Activated CD8-positive, alpha-beta memory T cell treated with anti-CD3 and anti-CD28 coated beads, Interleukin-2, amount 50 U/mL, for 4 hours (primary cell): ENCODE data around the gene TIMP2.
A peak's percentile ranks its signal among the peaks of the same experiment; 100 is the strongest.
"Not testable (repeated sequence)": the region's sequence is repeated elsewhere in the genome, so short reads cannot be mapped to it uniquely, and the experiment has no call there.

Experiments used
- DNase-seq: peaks from one replicate; pipeline ENCODE4 v3.0.0-alpha.2; 2020

Gene TIMP2

DNA sequence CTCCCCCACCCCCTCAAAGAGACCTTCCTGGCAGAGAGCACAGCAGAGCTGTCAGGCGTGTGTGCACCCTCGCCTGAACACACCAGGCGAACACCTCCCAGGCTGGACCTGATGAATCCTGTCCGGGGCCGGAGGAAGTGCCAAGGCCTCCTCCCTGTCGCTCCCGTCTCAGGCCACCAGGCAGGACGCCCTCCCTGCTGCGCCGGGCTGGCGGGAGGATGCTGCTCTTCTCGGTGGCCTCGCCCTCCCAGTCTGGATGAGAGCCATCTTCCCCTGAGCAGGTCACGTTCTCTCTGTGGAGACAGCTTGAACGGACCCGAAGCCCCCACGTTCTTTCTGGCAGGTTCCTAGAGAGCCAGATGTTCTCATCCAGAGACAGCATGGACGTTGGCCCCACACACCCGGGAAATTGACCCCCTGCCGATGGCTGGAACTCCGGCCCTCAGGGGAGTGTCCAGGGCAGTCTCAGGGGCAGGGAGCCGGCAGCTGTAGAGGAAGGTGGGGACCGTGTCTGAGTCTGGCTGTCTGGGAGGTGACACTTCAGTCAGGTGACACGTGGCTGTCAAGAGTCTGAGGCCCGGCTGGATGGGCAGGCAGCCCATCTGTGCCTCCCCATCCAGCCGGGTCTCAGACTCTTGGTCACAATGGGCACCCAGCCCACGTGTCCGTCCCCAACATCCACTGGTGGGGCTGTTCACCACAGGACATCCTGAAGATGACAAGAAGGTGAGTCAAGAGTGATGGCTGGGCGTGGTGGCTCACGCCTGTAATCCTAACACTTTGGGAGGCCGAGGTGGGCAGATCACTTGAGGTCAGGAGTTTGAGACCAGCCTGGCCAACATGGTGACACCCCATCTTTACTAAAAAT, 5.0 kb upstream of the TIMP2 start:
- no peak for DNase-seq

- no peak for DNase-seq
Observed at GRCh38 chr17:78925662-78926555, 722 bp upstream of the TIMP2 start.

GRCh38 chr17:78924481-78925151, 571 bp downstream of the TIMP2 start:
- DNase-seq: no peak

DNA sequence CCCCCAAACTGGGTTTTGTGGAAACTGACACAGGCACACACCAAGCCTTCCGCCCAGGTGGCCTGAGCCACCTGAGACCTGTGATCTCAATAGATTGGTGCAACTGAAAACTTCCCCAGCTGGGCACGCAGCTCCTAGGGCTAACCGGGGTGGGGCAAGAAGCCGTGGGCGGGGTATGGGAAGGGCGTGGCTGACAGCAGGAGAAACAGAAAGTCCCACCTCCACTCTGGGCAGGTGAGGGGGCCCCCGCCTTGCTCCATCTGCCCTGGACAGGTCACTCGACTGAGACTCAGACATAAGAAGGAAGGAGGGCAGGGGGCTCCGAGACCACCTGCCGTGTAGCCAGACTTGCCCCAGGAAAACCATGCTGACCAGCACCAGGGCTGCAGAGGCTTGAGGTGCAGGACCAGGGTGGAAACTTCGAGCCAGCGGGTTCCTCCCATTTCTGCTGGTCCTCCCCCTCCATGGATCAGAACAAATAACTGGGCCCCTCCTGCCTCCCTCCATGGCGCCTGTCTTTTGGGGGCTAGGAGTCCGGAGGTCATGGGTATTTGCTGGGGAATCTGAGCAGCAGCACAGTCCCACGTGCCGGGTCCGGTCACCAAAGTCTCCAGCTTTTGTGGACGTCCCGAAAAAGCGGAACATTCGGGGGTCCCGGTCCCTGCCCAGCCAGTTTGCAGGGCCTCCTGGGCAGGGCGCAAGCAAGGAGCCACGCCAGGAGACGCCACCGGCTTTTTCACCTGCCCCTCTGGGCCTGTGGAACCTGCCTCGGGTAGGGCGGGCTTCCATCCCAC, 1.3 kb downstream of the TIMP2 start:
- peak; percentile 60 for DNase-seq

- DNase-seq: no peak
Observed at GRCh38 chr17:78922816-78923498, 2.2 kb downstream of the TIMP2 start.

DNA sequence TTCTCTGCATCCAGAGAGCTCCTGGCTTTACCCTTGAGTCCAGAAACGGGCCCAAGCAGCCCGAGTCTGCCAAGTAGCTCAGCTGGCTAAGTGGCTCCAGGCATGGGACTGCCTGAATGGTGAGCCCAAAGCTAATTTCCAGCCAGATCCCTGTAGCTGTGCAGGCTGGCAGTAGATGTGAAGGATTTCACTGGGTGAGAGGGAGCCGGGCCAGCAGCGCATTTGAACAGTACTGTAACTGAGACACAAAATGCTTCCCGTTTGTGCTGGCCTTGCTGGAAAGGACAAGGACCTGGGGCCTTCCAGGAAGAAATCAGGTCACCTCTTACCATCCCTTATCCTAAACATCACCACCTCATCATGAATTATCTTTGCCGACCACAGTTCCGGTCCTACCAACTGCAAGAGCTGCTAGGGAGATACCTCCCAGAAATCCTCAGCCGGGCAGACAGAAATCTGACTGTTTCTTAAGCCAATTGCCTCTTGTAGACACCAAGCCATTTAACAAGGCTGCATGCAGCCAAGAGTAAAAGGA, 3.7 kb downstream of the TIMP2 start:
- no peak for DNase-seq

DNA sequence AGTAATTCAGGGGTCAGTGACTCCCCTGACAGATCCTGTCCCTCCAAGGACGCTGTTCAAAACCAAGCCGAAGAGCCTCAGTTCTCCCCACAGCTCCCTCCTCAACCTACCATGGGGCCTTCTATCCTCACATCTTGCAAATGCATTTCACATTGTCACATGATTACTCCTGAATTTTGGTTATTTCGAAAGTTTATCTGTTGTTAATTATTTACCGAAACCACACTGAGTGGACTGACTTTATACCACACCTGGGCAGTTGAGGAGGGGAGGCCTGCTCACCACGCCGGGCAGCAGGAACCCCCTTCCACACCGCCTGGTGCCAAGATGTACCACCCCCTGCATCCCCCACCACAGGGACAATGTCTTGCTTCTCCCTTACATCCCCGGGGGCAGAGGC, 4.7 kb downstream of the TIMP2 start:
- no peak for DNase-seq

- DNase-seq: no peak
Observed at GRCh38 chr17:78919861-78920450, 5.2 kb downstream of the TIMP2 start.

DNA sequence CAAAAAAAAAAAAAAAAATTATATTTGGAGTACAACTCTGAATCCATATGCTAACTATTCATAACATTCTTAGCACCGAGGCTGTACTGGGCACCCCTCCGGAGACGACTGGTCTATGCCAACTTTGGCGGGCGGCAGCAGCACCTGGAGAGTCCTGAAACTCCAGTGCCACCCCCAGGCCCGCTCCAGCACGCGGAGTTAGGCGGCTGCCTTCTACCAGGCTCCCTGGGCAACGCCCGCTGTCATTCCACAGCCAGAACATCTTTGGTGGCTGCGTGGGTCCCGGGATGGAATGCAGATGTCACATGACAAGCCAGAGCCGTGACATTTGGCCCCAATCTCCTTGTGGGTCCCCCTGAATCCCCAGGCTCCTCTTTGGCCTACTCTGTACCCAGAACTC, 6.2 kb downstream of the TIMP2 start:
- no peak for DNase-seq

GRCh38 chr17:78917451-78918275, 7.5 kb downstream of the TIMP2 start:
- DNase-seq: no peak

DNA sequence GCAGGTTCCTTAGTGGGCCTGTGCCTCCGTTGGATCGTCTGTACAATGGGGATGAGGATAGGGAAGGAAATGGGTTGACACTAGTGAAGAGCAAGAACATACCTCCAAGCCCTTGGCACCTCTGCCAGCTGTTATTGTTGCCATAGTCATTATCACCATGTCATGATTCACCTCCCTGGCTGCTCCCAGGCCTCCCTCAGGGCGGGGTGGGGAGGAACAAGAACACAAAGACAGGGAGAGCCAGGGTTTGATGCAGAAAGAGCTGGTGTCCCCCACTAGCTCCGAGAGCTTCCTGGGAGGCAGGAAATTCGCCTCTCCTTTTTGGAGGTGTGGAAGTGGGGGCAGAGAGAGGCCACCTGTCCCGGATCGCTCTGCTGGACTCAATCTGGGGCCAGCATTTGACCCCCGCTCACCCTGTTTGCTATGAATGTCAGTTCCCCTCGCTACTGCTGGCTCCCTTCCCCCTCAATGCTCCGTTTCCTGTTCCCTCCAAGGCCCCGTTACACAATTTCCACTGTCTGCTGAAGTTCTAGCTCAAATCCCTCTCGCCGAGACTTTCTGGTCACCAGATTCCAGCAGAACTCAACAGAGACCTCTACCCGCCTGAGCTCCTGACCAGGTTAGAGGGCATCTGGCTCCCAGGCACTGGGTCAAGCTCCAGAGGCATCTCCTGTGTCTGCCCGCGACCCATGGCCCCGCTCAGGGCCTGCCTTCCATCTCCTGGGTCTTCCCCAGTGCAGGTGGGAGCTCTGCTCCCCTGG, 9.1 kb downstream of the TIMP2 start:
- DNase-seq: no peak

GRCh38 chr17:78913115-78913514, 12.1 kb downstream of the TIMP2 start:
- no peak for DNase-seq

DNA sequence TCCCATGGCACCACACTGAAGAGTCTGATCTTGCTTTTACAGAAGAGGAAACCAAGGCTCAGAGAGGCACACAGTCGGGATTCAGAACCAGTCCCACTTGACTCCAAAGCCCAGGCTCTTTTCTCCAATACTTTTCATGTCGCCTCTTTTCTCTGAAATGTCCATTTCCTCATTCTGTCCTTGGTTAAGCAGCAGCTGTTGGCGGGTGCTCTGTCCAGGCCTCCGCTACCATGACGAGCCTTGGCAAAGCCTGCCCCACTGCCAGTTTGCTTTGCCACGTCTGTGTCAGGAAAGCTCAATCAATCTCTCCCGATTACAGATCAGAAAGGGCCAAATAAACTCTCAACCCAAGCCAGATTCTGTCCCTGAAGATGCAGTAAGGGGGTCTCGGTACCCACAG, 13.1 kb downstream of the TIMP2 start:
- DNase-seq: no peak

DNA sequence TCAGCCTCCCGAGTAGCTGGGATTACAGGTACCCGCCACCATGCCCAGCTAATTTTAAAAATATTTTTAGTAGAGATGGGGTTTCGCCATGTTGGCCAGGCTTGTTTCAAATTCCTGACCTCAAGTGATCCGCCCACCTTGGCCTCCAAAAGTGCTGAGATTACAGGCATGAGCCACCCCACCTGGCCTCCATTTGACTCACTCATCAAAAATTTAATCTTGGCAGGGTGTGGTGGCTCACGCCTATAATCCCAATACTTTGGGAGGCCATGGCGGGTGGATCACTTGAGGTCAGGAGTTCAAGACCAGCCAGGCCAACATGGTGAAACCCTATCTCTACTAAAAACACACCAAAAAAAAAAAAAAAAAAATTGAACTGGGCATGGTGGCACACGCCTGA, 13.6 kb downstream of the TIMP2 start:
- not testable (repeated sequence) for DNase-seq

DNA sequence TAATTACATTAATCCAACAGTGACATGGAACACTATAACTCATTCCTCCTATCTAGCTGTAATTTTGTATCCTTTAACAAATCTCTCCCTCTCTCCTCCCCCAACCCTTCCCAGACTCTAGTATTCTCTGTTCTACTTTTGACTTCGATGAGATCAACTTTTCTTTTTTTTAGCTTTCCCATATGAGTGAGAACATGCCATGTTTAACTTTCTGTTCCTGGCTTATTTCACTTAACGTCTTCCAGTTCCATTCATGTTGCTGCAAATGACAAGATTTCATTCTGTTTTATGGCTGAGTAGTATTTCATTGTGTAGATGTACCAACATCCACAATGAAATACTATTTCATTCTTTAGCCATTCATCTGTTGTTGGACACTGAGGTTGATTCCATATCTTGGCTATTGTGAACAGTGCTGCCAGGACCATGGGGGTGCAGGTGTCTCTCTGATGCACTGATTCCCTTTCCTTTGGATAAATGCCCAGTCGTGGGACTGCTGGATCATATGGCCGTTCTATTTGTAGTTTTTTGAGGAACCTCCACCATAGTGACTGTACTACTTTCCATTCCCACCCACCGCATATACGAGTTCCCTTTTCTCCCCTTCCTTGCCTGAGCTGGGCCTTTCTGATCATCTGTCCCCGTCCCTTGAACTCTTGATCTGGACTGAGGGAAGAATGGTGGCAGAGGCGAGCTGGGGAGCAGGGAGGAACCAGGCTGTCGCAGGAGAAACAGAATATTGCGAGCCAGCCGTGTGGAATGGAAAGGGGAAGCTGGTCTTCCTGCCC, 14.5 kb downstream of the TIMP2 start:
- no peak for DNase-seq

- no peak for DNase-seq
Observed at GRCh38 chr17:78908426-78908825, 16.8 kb downstream of the TIMP2 start.

- no peak for DNase-seq
Observed at GRCh38 chr17:78905541-78905940, 19.6 kb downstream of the TIMP2 start.

DNA sequence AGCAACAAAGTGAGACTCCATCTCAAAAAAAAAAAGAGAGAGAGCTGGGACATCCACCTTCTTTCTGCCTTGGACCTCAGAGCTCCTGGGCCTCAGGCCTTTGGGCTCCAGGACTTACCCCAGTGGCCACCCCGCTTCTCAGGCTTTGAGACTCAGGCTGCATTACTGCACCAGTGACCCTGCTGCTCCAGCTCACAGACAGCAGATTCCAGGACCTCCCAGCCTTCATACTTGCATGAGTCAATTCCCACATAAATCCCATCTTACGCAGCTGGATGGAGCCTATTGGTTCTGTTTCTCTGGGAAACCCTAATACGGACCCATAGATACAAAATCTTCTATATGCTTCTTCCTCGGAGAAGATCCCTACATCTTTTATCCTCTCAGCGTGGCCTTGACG, 20.1 kb downstream of the TIMP2 start:
- no peak for DNase-seq

DNA sequence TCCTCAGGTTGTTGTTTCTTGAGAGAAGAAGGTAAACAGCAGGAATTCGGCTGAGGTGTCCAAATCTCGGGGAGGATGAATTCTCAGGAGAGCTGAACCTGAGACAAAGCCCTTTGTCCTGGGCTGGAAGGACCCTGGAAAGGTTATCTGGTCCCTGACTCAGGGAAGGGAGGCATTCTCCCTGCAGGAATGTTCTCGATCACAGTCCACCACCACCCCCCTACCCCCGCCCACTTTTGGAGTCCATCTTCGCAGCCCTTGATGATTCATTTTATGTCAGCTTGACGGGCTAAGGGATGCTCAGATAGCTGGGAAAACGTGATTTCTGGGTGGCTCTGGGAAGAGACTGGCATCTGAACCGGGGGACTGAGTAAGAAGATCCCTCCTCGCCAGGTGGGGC, 20.8 kb downstream of the TIMP2 start:
- DNase-seq: no peak
